ENCODE data around the gene GJD4. TPM values are rescaled to one million over a fixed set of nuclear protein-coding genes. Genes with fewer than 3 reads are reported as not detected.

GJD4 gene
- not detected in 2 replicates for total RNA-seq (2022)
- Bru-seq, nascent RNA: not detected
- BruChase-seq, experiment 1, labeled RNA remaining after a 6-hour chase: percentile 39 among the genes with signal in this experiment
- BruChase-seq, experiment 2, labeled RNA remaining after a 2-hour chase: percentile 16 among the genes with signal in this experiment
- long read RNA-seq: 0 reads

GRCh38 chr10:35605191-35605590 lies at the start of gene GJD4:
Gene GJD4 (plus strand): TSS chr10:35605341. CDS start chr10:35605568, 227 bp downstream.
- intact Hi-C loops (cut with micrococcal nuclease): no loop called here
- Mint-ChIP-seq H3K4me1 (ENCODE audit: insufficient read depth, unreplicated experiment) (no peaks in the 10 kb centered on the region), H3K27ac (ENCODE audit: low read depth, unreplicated experiment) (no peak within 1 kb of the TSS), H3K4me3 (ENCODE audit: unreplicated experiment) (no peak within 1 kb of the TSS), H3K27me3 (ENCODE audit: insufficient read depth, unreplicated experiment) (peaks cover 33% of the 10 kb centered on the region), H3K9me3 (ENCODE audit: unreplicated experiment) (no peaks in the 10 kb centered on the region), H3K36me3 (ENCODE audit: insufficient read depth, unreplicated experiment) (no peaks in the 10 kb centered on the region)
- TF ChIP-seq, protein P1, sequence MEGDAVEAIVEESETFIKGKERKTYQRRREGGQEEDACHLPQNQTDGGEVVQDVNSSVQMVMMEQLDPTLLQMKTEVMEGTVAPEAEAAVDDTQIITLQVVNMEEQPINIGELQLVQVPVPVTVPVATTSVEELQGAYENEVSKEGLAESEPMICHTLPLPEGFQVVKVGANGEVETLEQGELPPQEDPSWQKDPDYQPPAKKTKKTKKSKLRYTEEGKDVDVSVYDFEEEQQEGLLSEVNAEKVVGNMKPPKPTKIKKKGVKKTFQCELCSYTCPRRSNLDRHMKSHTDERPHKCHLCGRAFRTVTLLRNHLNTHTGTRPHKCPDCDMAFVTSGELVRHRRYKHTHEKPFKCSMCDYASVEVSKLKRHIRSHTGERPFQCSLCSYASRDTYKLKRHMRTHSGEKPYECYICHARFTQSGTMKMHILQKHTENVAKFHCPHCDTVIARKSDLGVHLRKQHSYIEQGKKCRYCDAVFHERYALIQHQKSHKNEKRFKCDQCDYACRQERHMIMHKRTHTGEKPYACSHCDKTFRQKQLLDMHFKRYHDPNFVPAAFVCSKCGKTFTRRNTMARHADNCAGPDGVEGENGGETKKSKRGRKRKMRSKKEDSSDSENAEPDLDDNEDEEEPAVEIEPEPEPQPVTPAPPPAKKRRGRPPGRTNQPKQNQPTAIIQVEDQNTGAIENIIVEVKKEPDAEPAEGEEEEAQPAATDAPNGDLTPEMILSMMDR (IDR thresholded peaks at IDR 0.05; ENCODE audit: unreplicated experiment): no peak
- no peak for DNase-seq (ENCODE audit: unreplicated experiment)
- ChIA-PET CTCF (interaction anchor here (0.6 kb wide), 1 partner anchor 1275 kb away, joined by 3 read pairs; no protein-coding TSS in a partner anchor), POLR2A (interaction anchor here (0.7 kb wide), 1 partner anchor 1142 kb away, joined by 3 read pairs; no protein-coding TSS in a partner anchor)
- BruUV-seq (replicated peaks): no TSS peak

DNA sequence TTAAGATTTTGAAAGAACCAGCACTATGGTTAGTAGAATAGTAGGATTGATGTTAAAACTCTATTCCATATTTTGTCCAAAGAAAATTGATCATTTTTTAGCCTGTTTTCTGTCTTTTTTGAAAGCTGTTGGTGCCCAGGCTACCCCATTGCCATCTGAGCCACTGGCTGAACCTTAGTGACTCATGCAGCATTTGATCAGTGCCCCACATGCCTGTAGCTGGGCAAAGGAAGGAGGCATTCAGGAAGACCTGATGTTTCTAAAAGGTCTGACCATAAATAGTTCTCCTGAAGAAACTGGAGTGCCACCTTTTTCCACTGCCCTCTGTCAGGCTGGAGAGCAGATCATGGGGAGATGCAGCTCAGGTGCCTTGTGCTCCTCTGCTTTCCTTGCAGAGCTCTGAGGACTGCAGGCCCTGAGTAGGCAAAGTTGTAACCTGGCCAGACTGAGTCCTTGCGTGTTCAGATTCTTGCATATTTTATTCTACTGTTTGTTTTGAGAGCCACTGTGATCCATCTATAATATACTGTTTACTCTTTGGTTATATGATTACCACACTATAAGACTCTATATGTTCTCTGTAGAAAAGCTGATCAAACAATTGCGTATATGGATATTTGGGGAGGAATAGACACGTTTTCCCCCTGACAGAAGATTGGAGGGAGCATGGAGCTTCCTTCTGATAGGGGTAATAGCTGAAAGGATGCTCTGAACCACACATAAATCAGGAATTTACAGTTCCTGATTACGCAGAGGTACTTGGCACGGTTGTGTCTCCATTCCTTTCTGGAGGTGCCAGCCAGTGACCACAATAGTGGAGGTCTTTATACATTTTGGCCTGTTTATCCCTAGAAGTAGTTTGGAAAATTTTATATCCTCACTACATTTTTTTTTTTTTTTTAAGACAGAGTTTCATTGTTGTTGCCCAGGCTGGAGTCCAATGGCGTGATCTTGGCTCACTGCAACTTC lies 48.9 kb upstream of the GJD4 start:
- peak; percentile 12 for DNase-seq (ENCODE audit: unreplicated experiment)
- ChIA-PET POLR2A (interaction anchor here (0.6 kb wide), 1 partner anchor 10 kb away, joined by 3 read pairs; no protein-coding TSS in a partner anchor), CTCF (interaction anchor here (1.1 to 1.3 kb wide), 3 partner anchors 10 to 1223 kb away, joined by 3 to 5 read pairs (median 3); no protein-coding TSS in a partner anchor)
- H3K27me3 Mint-ChIP-seq (ENCODE audit: insufficient read depth, unreplicated experiment): no peaks in the 10 kb centered on the region
- H3K36me3 Mint-ChIP-seq (ENCODE audit: insufficient read depth, unreplicated experiment): peaks cover 27% of the 10 kb centered on the region
- H3K4me3 Mint-ChIP-seq (ENCODE audit: unreplicated experiment): no peak overlapping the region
- H3K9me3 Mint-ChIP-seq (ENCODE audit: unreplicated experiment): no peaks in the 10 kb centered on the region
- TF ChIP-seq, protein P1 (IDR thresholded peaks at IDR 0.05; ENCODE audit: unreplicated experiment): no peak
- H3K27ac Mint-ChIP-seq (ENCODE audit: low read depth, unreplicated experiment): no peak overlapping the region
- H3K4me1 Mint-ChIP-seq (ENCODE audit: insufficient read depth, unreplicated experiment): peaks cover 12% of the 10 kb centered on the region
- intact Hi-C loops (cut with micrococcal nuclease): no loop called here
- BruUV-seq (replicated peaks): no TSS peak

DNA sequence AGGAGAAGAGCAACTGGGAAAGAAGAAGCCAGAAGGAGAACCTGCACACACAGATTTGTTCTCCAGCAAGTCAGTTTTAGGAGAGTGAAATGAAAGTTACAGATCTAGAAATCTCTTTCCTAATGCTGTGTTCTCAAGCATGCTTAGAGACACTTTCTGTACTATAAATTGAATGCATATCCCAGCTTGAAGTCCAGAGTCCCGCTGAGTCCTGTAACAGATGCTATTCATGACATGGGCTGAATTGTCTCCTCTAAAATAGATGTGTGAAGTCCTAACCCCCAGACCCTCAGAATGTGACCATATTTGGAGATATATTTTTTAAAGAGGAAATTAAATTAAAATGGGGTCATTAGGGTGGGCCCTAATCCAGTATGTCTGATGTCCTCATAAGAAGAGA lies 46.9 kb upstream of the GJD4 start:
- no peaks in the 10 kb centered on the region for H3K9me3 Mint-ChIP-seq (ENCODE audit: unreplicated experiment)
- no TSS peak for BruUV-seq (replicated peaks)
- no peak overlapping the region for H3K4me3 Mint-ChIP-seq (ENCODE audit: unreplicated experiment)
- no peaks in the 10 kb centered on the region for H3K4me1 Mint-ChIP-seq (ENCODE audit: insufficient read depth, unreplicated experiment)
- DNase-seq (ENCODE audit: unreplicated experiment): no peak
- H3K27me3 Mint-ChIP-seq (ENCODE audit: insufficient read depth, unreplicated experiment): no peaks in the 10 kb centered on the region
- CTCF ChIA-PET: interaction anchor here (0.6 kb wide), 1 partner anchor 479 kb away, joined by 3 read pairs; no protein-coding TSS in a partner anchor
- H3K27ac Mint-ChIP-seq (ENCODE audit: low read depth, unreplicated experiment): no peak overlapping the region
- intact Hi-C loops (cut with micrococcal nuclease): no loop called here
- peaks cover 27% of the 10 kb centered on the region for H3K36me3 Mint-ChIP-seq (ENCODE audit: insufficient read depth, unreplicated experiment)
- POLR2A ChIA-PET: no interaction called here
- TF ChIP-seq, protein P1 (IDR thresholded peaks at IDR 0.05; ENCODE audit: unreplicated experiment): no peak

- Mint-ChIP-seq H3K36me3 (ENCODE audit: insufficient read depth, unreplicated experiment) (peaks cover 27% of the 10 kb centered on the region), H3K27me3 (ENCODE audit: insufficient read depth, unreplicated experiment) (no peaks in the 10 kb centered on the region), H3K9me3 (ENCODE audit: unreplicated experiment) (no peaks in the 10 kb centered on the region), H3K4me3 (ENCODE audit: unreplicated experiment) (no peak overlapping the region), H3K4me1 (ENCODE audit: insufficient read depth, unreplicated experiment) (no peaks in the 10 kb centered on the region), H3K27ac (ENCODE audit: low read depth, unreplicated experiment) (no peak overlapping the region)
- no peak for DNase-seq (ENCODE audit: unreplicated experiment)
- ChIA-PET POLR2A (no interaction called here), CTCF (interaction anchor here (0.7 kb wide), 1 partner anchor 102 kb away, joined by 3 read pairs; no protein-coding TSS in a partner anchor)
- TF ChIP-seq, protein P1 (IDR thresholded peaks at IDR 0.05; ENCODE audit: unreplicated experiment): no peak
- no TSS peak for BruUV-seq (replicated peaks)
- intact Hi-C loops (cut with micrococcal nuclease): no loop called here
These were observed 45.7 kb upstream of the GJD4 start for GRCh38 chr10:35559416-35559815.

All from MCF 10A (cell line).